Measurements from ENCODE around the gene GPR132.
"Not testable (repeated sequence)": the region's sequence is repeated elsewhere in the genome, so short reads cannot be mapped to it uniquely, and the experiment has no call there.

DNA sequence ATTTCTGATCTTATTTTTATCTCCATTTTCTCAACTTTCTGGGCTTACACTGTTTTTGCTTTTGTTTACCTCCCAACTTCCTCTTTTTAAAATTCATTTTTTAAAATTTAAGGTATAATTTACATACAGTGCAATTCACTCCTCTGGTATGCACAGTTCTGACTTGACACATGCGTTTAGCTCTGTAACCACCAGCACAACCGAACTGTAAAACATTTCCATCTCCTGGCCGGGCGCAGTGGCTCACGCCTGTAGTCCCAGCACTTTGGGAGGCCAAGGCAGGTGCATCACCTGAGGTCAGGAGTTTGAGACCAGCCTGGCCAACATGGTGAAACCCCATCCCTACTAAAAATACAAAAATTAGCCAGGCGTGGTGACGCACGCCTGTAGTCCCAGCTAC, 16.2 kb upstream of the GPR132 start:
- TF ChIP-seq CTCF (IDR thresholded peaks at IDR 0.05); EZH2 (IDR thresholded peaks at IDR 0.05; ENCODE audit: borderline replicate concordance, insufficient read depth, low read depth, low read length, poor library complexity, severe bottlenecking): not testable (repeated sequence)
